H1 (cell line): ENCODE results near the gene NFIA.

ENCODE experiments used
- CEBPB ChIP-seq: IDR thresholded peaks from 2 replicates; pipeline ENCODE4 v1.6.1; 2012; ENCODE audit warnings: low read depth, low read length
- CTCF ChIP-seq, 3 experiments: IDR thresholded peaks; 1 replicate in 2 of 3; 2 replicates in 1 of 3; pipeline versions ENCODE4 v1.5.1 to v1.6.1; 2011; ENCODE audit warnings: low read length in 3 of 3, mild to moderate bottlenecking in 3 of 3, inconsistent platforms in 2 of 3, low read depth in 1 of 3, moderate library complexity in 1 of 3; ENCODE audit not compliant: insufficient read depth in 1 of 3; ENCODE audit errors: control extremely low read depth in 1 of 3
- EZH2 ChIP-seq: fragments of 200-600 bp; sonication (generic); IDR thresholded peaks from 2 replicates; pipeline ENCODE4 v1.7.1; 2012; ENCODE audit warnings: low read depth, mild to moderate bottlenecking, moderate library complexity, low read length, inconsistent platforms; ENCODE audit not compliant: severe bottlenecking
- POLR2AphosphoS5 ChIP-seq: IDR thresholded peaks from 2 replicates; pipeline ENCODE4 v1.6.1; 2011; ENCODE audit warnings: low read depth, low read length
- RAD21 ChIP-seq, 2 experiments: IDR thresholded peaks in 1 of 2; conservative IDR thresholded peaks in 1 of 2; 2 replicates each; pipeline ENCODE4 v1.6.1; 2011; ENCODE audit warnings: low read depth in 2 of 2, low read length in 2 of 2, improper control_type of control experiment in 1 of 2, inconsistent platforms in 1 of 2, mild to moderate bottlenecking in 1 of 2, moderate library complexity in 1 of 2
- SIN3A ChIP-seq, 2 experiments: IDR thresholded peaks in 1 of 2; conservative IDR thresholded peaks in 1 of 2; 2 replicates each; pipeline ENCODE4 v1.6.1; 2011 to 2012; ENCODE audit warnings: low read length in 2 of 2, improper control_type of control experiment in 1 of 2, low read depth in 1 of 2, mild to moderate bottlenecking in 1 of 2
- SP4 ChIP-seq: IDR thresholded peaks from 2 replicates; pipeline ENCODE4 v1.6.1; 2012; ENCODE audit warnings: low read length, inconsistent platforms
- SRF ChIP-seq: IDR thresholded peaks from 2 replicates; pipeline ENCODE4 v1.6.1; 2011; ENCODE audit warnings: mild to moderate bottlenecking, low read depth, low read length, moderate library complexity
- ZNF274 ChIP-seq: IDR thresholded peaks from 2 replicates; pipeline ENCODE4 v1.7.0; 2012; ENCODE audit warnings: low read length, borderline replicate concordance; ENCODE audit errors: extremely low read depth

DNA sequence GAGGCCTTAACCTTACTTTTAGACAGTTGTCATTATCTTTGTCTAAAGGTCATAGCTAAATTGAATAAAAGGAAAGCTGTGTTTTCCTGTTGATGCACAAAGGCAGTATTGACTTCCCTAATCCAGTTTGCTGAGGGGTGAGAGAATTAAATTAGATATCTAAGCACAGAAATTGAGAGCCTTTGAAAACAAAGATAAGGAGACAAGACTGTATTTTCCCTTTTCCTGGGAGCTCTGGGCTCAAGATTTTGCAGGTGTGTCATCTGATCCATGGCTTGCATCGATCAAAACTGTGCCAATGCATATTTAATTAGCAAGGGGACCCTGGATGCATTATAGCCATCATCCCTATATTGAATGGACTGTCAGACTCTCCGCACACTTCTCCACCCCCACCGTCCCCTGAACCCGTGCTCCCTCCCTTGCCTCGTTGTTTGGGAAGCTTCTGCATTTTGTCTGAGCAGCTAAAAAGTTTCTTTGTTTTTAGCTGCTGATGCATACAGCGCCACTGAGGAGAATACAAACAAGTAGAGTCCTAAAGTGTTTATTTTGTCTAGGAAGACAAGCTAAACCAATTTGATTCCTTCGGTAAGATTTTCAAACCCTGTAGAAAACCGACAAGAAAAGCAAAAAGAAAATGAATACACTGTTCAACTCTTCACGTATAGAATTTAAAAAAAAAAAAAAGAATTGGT, 186.3 kb downstream of the NFIA start:
- TF ChIP-seq EZH2: no peak
- TF ChIP-seq POLR2AphosphoS5: no peak
- no peak for TF ChIP-seq SP4
- no peak for TF ChIP-seq SIN3A (conservative IDR thresholded peaks at IDR 0.05 in 1 of 2, IDR thresholded peaks at IDR 0.05 in 1 of 2; ENCODE audit: low read depth in 1 of 2, low read length in 2 of 2)
- no peak for TF ChIP-seq CTCF (IDR thresholded peaks at IDR 0.05; ENCODE audit: control extremely low read depth in 1 of 3, insufficient read depth in 1 of 3, low read depth in 1 of 3, low read length in 3 of 3)
- no peak for TF ChIP-seq SRF
- no peak for TF ChIP-seq ZNF274
- TF ChIP-seq RAD21 (IDR thresholded peaks at IDR 0.05 in 1 of 2, conservative IDR thresholded peaks at IDR 0.05 in 1 of 2; ENCODE audit: low read depth in 2 of 2, low read length in 2 of 2): no peak
- no peak for TF ChIP-seq CEBPB
